ENCODE results near the gene ZNHIT1.

ZNHIT1 gene

GRCh38 chr7:101217388-101218235 is at the start of gene ZNHIT1, which contains the start of gene PLOD3:
Gene ZNHIT1 (plus strand): TSS chr7:101218165. CDS start chr7:101218196, 31 bp downstream.
Gene PLOD3 (minus strand): TSS chr7:101217581. CDS start chr7:101217274, 307 bp downstream.
- H3K4me3 ChIP-seq (ENCODE audit: low read depth, low read length) = peak within 1 kb of the TSS; percentile 74
- peak; percentile 99 for DNase-seq (ENCODE audit: low read depth)
- TF ChIP-seq CTCF (conservative IDR thresholded peaks at IDR 0.05; ENCODE audit: low read depth, low read length) = no peak

- DNase-seq (ENCODE audit: low read depth) = no peak
- no peak for TF ChIP-seq CTCF (conservative IDR thresholded peaks at IDR 0.05; ENCODE audit: low read depth, low read length)
These were observed 49.4 kb upstream of the ZNHIT1 start for GRCh38 chr7:101168412-101169049.

GRCh38 chr7:101169110-101169837 is 48.7 kb upstream of the ZNHIT1 start:
- no peak for DNase-seq (ENCODE audit: low read depth)
- no peak for TF ChIP-seq CTCF (conservative IDR thresholded peaks at IDR 0.05; ENCODE audit: low read depth, low read length)
- H3K4me3 ChIP-seq (ENCODE audit: low read depth, low read length) = no peak overlapping the region

More at GRCh38 chr7:101168412-101169049, 49.4 kb upstream of the ZNHIT1 start:
- H3K4me3 ChIP-seq (ENCODE audit: low read depth, low read length) = no peak overlapping the region

GRCh38 chr7:101169838-101170551 is 48.0 kb upstream of the ZNHIT1 start:
- peak; percentile 66 for DNase-seq (ENCODE audit: low read depth)
- TF ChIP-seq CTCF (conservative IDR thresholded peaks at IDR 0.05; ENCODE audit: low read depth, low read length) = peak; percentile 94
- H3K4me3 ChIP-seq (ENCODE audit: low read depth, low read length) = no peak overlapping the region

GRCh38 chr7:101170617-101171441 is 47.1 kb upstream of the ZNHIT1 start:
- no peak for DNase-seq (ENCODE audit: low read depth)
- no peak for TF ChIP-seq CTCF (conservative IDR thresholded peaks at IDR 0.05; ENCODE audit: low read depth, low read length)
- H3K4me3 ChIP-seq (ENCODE audit: low read depth, low read length) = no peak overlapping the region

GRCh38 chr7:101171442-101171837 is 46.5 kb upstream of the ZNHIT1 start:
- no peak overlapping the region for H3K4me3 ChIP-seq (ENCODE audit: low read depth, low read length)
- no peak for DNase-seq (ENCODE audit: low read depth)
- TF ChIP-seq CTCF (conservative IDR thresholded peaks at IDR 0.05; ENCODE audit: low read depth, low read length) = peak; percentile 53

Data from choroid plexus epithelial cell (primary cell).